ENCODE measurements around the gene AKR1C1.
"Not testable (repeated sequence)": the region's sequence is repeated elsewhere in the genome, so short reads cannot be mapped to it uniquely, and the experiment has no call there.

AKR1C1 gene

GRCh38 chr10:4962876-4963814 lies at the start of gene AKR1C1:
Gene AKR1C1, plus strand, starts transcription at chr10:4963415. Its CDS starts 30 bp downstream, at chr10:4963445.
- DNase-seq (ENCODE audit: low read depth in 3 of 3): not testable (repeated sequence)

- DNase-seq (ENCODE audit: low read depth in 3 of 3): no peak
Observed at GRCh38 chr10:4914213-4914850, 48.9 kb upstream of the AKR1C1 start.

GRCh38 chr10:4916086-4916716 lies 47.0 kb upstream of the AKR1C1 start:
- no peak for DNase-seq (ENCODE audit: low read depth in 3 of 3)

DNA sequence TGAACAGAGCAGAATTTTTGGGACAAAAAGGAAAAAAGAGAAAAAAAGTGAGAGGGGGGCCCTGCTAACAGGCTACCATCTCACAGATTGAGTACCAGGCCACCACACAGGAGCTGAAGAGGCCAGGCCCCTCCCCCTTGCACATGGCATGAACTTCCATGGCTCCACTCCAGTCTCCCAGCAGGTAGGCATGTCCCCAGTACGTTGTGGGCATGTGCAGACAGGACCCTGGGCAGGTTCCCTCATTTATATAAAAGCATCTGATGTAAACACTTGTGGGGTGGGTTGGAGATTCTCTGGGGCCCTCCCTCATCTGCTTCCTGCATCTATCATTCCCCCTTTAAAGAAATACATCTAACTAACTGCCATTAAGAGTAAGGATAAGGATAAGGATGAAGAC lies 45.0 kb upstream of the AKR1C1 start:
- DNase-seq (ENCODE audit: low read depth in 3 of 3): no peak

DNA sequence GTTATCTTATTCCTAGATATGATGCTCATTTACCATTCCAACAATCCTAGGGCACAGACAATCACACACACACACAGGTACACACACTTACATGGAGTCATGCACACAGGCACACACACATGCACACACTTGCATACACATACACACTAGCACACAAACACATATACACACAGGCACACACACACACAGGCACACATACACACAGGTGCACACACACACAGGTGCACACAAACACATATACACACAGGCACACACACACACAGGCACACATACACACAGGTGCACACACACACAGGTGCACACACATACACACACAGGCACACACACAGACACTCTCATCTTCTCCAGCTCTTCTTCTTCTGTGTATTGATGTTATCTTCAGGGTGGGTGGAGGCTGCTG lies 38.7 kb upstream of the AKR1C1 start:
- not testable (repeated sequence) for DNase-seq (ENCODE audit: low read depth in 3 of 3)

DNA sequence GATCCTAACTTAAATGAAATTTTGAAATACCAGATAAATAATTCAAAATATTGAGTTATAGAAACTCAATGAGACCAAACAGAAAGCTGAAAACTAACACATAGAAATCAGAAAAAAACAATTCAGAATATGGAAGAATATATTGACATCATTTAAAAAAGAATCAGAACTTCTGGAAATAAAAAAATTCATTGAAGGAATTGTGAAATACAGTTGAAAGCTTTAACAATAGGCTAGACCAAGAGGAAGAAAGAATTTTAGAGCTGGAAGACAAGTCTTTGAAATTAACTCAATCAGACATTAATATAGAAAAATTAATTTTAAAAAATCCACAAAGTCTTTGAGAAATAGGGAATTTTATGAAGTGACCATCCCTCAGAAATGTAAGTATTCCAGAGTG lies 36.8 kb upstream of the AKR1C1 start:
- DNase-seq (ENCODE audit: low read depth in 3 of 3): no peak

DNA sequence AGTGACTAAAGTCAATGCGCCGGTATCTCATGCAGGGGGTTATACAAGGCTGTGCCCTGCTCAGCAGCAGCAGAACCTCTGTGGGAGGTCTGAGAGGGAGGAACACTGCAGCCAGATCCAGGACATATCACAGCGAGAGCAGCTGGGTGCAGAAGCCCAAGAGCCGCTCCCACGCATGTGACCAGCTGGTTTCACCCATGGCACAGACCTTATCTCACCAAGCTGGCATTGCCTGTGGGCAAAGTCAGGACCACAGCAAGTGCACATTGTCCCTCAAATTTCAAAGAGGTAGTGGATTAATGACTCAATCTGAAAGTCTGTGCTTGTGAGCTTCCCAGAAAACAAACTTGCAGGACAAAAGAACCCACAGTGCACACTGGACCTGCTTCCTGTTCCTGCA lies 31.6 kb upstream of the AKR1C1 start:
- no peak for DNase-seq (ENCODE audit: low read depth in 3 of 3)

DNA sequence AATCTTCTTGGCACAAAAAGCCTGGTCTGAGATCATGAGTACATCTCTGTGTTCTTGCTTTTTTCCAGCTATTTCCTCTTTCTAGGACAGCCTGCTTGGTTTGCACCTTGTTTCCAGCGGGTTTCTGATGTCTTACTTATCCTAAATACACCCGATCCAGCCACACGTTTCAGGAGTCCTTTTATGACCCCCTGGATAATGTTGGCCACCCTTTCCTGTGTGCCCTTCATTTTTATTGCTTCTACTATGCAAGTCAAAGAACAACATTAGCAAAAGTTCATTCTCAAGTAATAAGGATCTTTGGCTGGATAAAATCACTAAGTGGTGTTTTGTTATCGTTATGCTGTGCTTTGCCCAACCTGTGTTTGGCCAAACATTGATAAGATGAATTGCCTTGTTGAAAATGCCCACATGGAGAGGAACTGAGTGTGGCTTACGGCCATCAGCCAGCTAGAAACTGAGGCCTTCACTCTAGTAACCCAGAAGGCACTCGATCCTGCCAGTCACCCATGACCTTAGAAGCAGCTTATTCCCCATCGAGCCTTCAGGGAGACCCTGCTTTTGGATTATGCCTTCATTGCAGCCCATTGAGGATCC lies 28.7 kb upstream of the AKR1C1 start:
- no peak for DNase-seq (ENCODE audit: low read depth in 3 of 3)

- DNase-seq (ENCODE audit: low read depth in 3 of 3): no peak
Observed at GRCh38 chr10:4937346-4937745, 25.9 kb upstream of the AKR1C1 start.

DNA sequence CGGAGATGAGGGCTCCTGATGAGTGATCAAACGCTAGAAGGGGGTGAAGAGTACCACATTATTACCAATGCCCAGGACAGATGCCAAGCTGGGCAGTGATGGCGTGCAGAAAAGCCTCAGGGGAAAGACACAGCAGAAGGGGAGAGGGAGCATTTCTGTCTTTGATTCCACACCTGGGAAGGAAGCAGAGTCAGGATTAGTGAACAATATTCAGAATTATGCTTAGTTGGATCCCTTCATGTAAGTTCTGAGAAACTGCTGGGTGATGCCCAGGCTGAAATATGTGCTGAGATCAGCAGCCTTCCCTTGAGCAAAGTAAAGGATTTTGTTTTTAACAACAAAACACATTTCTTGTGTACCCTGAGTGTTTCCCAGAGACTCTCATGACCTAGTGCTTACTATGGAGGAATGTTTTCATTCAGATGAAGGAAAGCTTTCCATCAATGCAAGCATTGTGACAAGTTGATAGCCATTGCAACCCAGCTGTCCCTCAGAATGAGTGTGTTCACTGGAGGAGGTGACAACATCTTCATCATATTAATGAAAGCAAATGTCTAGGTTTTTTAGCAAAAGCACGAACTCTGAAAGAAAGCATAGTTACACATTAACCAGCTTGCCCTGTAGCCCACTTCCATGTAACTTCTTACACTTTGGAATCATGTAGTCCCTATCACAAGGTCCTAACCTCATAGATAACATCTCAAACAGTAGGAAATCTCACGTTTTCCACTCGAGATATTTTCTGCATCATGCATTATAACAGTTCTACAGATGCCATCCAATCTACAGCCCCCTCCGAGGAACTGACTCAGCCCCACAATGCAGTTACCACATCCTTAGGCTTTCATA lies 23.8 kb upstream of the AKR1C1 start:
- DNase-seq (ENCODE audit: low read depth in 3 of 3): no peak

DNA sequence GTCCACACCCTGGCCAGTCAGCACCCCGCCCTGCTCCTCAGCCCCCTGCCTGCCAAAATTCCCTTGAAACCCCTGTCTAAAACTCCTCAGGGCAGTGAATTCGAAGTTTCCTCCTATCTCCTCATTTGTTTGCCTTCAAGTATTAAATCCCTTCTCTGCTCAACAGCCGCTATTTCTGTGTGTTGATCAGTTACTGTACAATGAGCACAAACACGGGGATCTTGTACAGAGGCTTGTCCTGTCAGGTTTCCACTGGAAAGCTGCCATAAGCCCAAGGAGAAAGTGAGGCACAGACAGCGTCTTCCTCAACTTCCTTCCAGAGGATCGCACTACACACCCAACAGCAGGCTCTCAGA lies 23.2 kb upstream of the AKR1C1 start:
- DNase-seq (ENCODE audit: low read depth in 3 of 3): not testable (repeated sequence)

GRCh38 chr10:4940909-4941308 lies 22.3 kb upstream of the AKR1C1 start:
- DNase-seq (ENCODE audit: low read depth in 3 of 3): not testable (repeated sequence)

GRCh38 chr10:4941540-4942330 lies 21.5 kb upstream of the AKR1C1 start:
- DNase-seq (ENCODE audit: low read depth in 3 of 3): no peak

DNA sequence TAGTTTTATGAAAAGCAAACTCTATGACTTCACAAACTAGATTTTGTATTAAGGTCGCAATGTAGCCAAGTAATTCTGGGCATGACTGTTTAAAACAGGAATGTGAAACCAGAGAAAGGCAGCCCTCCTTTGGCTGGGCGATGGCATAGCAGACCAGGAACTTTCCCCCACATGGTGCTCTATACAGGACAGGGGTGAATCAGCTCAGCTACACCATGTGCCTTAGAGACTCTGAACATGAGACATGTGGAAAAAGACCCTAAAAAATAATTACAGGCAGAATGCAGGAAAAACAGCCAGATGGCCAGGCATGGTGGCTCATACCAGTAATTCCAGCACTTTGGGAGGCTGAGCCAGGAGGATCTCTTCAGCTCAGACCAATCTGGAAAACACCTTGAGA lies 20.3 kb upstream of the AKR1C1 start:
- not testable (repeated sequence) for DNase-seq (ENCODE audit: low read depth in 3 of 3)

DNA sequence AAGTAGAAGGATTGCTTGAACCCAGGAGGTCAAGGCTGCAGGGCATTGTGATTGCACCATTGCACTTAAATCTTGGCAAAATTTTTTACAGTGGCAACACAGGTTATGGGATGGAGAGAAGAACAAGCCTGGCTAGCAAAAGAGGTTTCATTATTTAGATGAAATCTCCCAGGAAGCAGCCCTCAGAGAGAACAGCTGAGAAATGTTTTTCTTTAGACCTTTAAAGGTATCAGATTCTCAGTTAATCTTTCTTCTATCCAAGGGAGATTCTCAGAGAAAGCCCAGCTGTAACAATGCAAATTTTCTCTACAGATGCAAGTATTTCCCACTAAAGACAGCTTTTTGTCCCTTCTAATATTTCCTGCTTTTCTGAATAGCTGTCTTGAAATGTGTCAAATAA lies 19.8 kb upstream of the AKR1C1 start:
- DNase-seq (ENCODE audit: low read depth in 3 of 3): not testable (repeated sequence)

DNA sequence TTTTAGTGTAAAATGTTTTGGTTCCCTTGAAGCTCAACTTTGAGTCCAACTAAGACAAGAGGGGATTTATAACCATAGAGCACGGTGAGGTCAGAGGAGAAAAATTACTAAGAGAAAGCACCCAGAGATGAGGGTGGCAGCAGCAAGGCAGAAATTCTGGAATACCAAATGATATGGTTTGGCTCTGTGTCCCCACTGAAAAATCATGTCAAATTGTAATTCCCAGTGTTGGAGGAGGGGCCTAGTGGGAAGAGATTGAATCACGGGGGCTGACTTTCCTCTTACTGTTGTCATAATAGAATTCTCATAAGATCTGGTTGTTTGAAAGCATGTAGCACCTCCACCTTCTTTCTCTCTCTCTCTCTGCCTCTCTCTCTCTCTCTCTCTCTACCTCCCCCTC lies 19.4 kb upstream of the AKR1C1 start:
- DNase-seq (ENCODE audit: low read depth in 3 of 3): no peak

GRCh38 chr10:4944841-4945240 lies 18.4 kb upstream of the AKR1C1 start:
- DNase-seq (ENCODE audit: low read depth in 3 of 3): no peak

- DNase-seq (ENCODE audit: low read depth in 3 of 3): no peak
Observed at GRCh38 chr10:4945766-4946717, 17.2 kb upstream of the AKR1C1 start.

GRCh38 chr10:4947039-4947634 lies 16.1 kb upstream of the AKR1C1 start:
- no peak for DNase-seq (ENCODE audit: low read depth in 3 of 3)

Data from stimulated activated CD4-positive, alpha-beta T cell treated with anti-CD3 and anti-CD28 coated beads, TNF-alpha, amount 100 ng/mL, for 24 hours (primary cell).